Myocyte (in vitro differentiated cells): ENCODE measurements around the gene HBD. TPM values are rescaled to one million over a fixed set of nuclear protein-coding genes. Genes with fewer than 3 reads are reported as not detected.
"Not testable (repeated sequence)": the region's sequence is repeated elsewhere in the genome, so short reads cannot be mapped to it uniquely, and the experiment has no call there.

Experiments used
- DNase-seq: peaks from one replicate; pipeline ENCODE4 v3.0.0-alpha.2; 2012; ENCODE audit warnings: low read depth
- total RNA-seq: library from RNA; depleted of rRNA; stranded (reverse); fragments of >200 nt; gene quantifications from 2 replicates; pipeline ENCODE4 v1.2.3, GENCODE V29; 2014

HBD gene
- total RNA-seq, 1 donor from 2014 or later, result not detected

- not testable (repeated sequence) for DNase-seq
Observed at GRCh38 chr11:5253440-5253839, 19.2 kb upstream of the HBD start.

- DNase-seq, result no peak
Observed at GRCh38 chr11:5252919-5253265, 18.6 kb upstream of the HBD start.

- DNase-seq, result no peak
Observed at GRCh38 chr11:5252192-5252918, 18.1 kb upstream of the HBD start.

- DNase-seq, result no peak
Observed at GRCh38 chr11:5251746-5252145, 17.5 kb upstream of the HBD start.

GRCh38 chr11:5250543-5251204 is 16.4 kb upstream of the HBD start:
- no peak for DNase-seq

GRCh38 chr11:5249807-5250396 is 15.6 kb upstream of the HBD start, which contains the start of gene HBG1:
TSS of gene HBG1 (minus strand) at chr11:5249857. CDS start at chr11:5249804, 53 bp downstream.
- not testable (repeated sequence) for DNase-seq

- not testable (repeated sequence) for DNase-seq
Observed at GRCh38 chr11:5248498-5248897, 14.2 kb upstream of the HBD start.

- no peak for DNase-seq
Observed at GRCh38 chr11:5247472-5248192, 13.3 kb upstream of the HBD start.

- DNase-seq, result no peak
Observed at GRCh38 chr11:5246772-5247471, 12.6 kb upstream of the HBD start.

GRCh38 chr11:5245155-5245554 is 10.9 kb upstream of the HBD start:
- no peak for DNase-seq

GRCh38 chr11:5243816-5244180 is 9.5 kb upstream of the HBD start:
- DNase-seq, result no peak

- no peak for DNase-seq
Observed at GRCh38 chr11:5242933-5243815, 8.9 kb upstream of the HBD start.

- DNase-seq, result no peak
Observed at GRCh38 chr11:5242208-5242607, 7.9 kb upstream of the HBD start.

GRCh38 chr11:5241458-5241857 is 7.2 kb upstream of the HBD start:
- no peak for DNase-seq

- no peak for DNase-seq
Observed at GRCh38 chr11:5240458-5240857, 6.2 kb upstream of the HBD start.

GRCh38 chr11:5240056-5240455 is 5.8 kb upstream of the HBD start:
- DNase-seq, result no peak

- no peak for DNase-seq
Observed at GRCh38 chr11:5239046-5239445, 4.8 kb upstream of the HBD start.

GRCh38 chr11:5238486-5238885 is 4.2 kb upstream of the HBD start:
- DNase-seq, result no peak

GRCh38 chr11:5237420-5237819 is 3.1 kb upstream of the HBD start:
- no peak for DNase-seq

GRCh38 chr11:5235364-5236095 is 1.2 kb upstream of the HBD start:
- no peak for DNase-seq
